Adrenal gland (tissue), 5 donors: ENCODE results near the gene FOLR1.

Experiments used
- CTCF ChIP-seq, 6 experiments: fragments of 450-650 bp in 4 of 6; fragments of 200-600 bp in 2 of 6; sonication (generic) in 1 of 6; IDR thresholded peaks; 1 replicate in 5 of 6; 2 replicates in 1 of 6; pipeline versions ENCODE4 v1.5.1 to v1.8.0; 2016 to 2021; ENCODE audit warnings: antibody characterized with exemption in 6 of 6, mild to moderate bottlenecking in 2 of 6, moderate library complexity in 1 of 6
- POLR2A ChIP-seq, 2 donors: fragments of 450-650 bp; IDR thresholded peaks; one replicate each; pipeline ENCODE4 v1.6.1; 2017; ENCODE audit warnings: antibody characterized with exemption in 2 of 2, mild to moderate bottlenecking in 2 of 2, moderate library complexity in 1 of 2
- donor health status: DM: no; HTN: no; CAD: no.

GRCh38 chr11:72233773-72234513 lies 42.0 kb downstream of the FOLR1 start:
- TF ChIP-seq CTCF (IDR thresholded peaks at IDR 0.05) (no peak), POLR2A (IDR thresholded peaks at IDR 0.05) (no peak)
